MG63 (cell line): ENCODE measurements around the gene DBF4. TPM values are rescaled to one million over a fixed set of nuclear protein-coding genes. Genes with fewer than 3 reads are reported as not detected.
A peak's percentile ranks its signal among the peaks of the same experiment; 100 is the strongest.
"Not testable (repeated sequence)": the region's sequence is repeated elsewhere in the genome, so short reads cannot be mapped to it uniquely, and the experiment has no call there.

Source experiments
- DNase-seq: peaks from one replicate; pipeline ENCODE4 v3.0.0-alpha.2; 2020
- H3K27me3 ChIP-seq: fragments of 250-450 bp; sonication (Bioruptor Pico); 2 replicates; pipeline ENCODE4 v1.5.1; 2020; ENCODE audit warnings: mild to moderate bottlenecking, moderate library complexity
- H3K36me3 ChIP-seq: fragments of 250-450 bp; sonication (Bioruptor Pico); 2 replicates; pipeline ENCODE4 v1.5.1; 2020; ENCODE audit warnings: mild to moderate bottlenecking, moderate library complexity
- H3K4me3 ChIP-seq: fragments of 250-450 bp; sonication (Bioruptor Pico); 2 replicates; pipeline ENCODE4 v1.5.1; 2020; ENCODE audit warnings: mild to moderate bottlenecking, moderate library complexity
- H3K9me3 ChIP-seq: fragments of 250-450 bp; sonication (Bioruptor Pico); 2 replicates; pipeline ENCODE4 v1.5.1; 2020; ENCODE audit warnings: mild to moderate bottlenecking, moderate library complexity
- total RNA-seq: library from RNA; depleted of rRNA; stranded (reverse); fragments of >200 nt; shearing (Covaris generic); gene quantifications from 2 replicates; pipeline ENCODE4 v1.2.3, GENCODE V29; 2014; ENCODE audit warnings: low replicate concordance; rRNA removed

DBF4 gene, protein sequence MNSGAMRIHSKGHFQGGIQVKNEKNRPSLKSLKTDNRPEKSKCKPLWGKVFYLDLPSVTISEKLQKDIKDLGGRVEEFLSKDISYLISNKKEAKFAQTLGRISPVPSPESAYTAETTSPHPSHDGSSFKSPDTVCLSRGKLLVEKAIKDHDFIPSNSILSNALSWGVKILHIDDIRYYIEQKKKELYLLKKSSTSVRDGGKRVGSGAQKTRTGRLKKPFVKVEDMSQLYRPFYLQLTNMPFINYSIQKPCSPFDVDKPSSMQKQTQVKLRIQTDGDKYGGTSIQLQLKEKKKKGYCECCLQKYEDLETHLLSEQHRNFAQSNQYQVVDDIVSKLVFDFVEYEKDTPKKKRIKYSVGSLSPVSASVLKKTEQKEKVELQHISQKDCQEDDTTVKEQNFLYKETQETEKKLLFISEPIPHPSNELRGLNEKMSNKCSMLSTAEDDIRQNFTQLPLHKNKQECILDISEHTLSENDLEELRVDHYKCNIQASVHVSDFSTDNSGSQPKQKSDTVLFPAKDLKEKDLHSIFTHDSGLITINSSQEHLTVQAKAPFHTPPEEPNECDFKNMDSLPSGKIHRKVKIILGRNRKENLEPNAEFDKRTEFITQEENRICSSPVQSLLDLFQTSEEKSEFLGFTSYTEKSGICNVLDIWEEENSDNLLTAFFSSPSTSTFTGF
- 20.5 and 20.9 TPM in 2 replicates for total RNA-seq

DNA sequence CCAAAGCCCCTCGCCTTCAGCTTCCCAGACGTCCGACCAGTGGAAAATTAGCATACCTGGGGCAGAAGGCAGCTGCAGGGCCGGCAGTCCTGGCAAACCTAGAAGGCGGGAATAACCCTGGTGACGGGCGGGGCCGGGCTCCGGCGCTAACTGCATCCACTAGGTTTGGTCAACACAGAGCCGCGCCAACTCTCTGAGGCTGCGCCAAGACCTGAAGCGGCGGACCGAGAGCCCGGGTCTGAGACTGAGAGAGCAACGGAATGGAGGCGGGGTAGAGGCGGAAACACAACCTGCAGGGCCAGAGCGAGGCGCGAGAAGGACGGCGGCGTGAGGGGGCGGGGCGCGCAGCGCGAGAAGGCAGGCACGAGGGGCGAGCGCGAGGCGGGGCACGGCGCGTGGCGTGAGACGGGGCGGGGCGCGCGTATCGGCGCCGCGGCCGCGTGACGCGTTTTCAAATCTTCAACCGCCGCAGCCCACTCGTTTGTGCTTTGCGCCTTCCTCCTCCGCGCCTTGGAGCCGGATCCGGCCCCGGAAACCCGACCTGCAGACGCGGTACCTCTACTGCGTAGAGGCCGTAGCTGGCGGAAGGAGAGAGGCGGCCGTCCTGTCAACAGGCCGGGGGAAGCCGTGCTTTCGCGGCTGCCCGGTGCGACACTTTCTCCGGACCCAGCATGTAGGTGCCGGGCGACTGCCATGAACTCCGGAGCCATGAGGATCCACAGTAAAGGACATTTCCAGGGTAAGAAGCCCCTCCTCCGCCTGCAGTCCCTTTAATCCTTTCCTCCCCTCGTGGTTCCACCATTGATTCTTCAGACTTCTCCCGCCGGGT, at the start of gene DBF4, which contains the start of gene SLC25A40:
Gene DBF4, plus strand, starts transcription at position 454 of the 829 bp plus-strand sequence. Its CDS starts 240 bp downstream, at position 694.
Gene SLC25A40, minus strand, starts transcription at position 321 of the 829 bp plus-strand sequence. CDS start 17,633 bp downstream, outside the sequence.
- Histone ChIP-seq H3K27me3 (no peaks in the 10 kb centered on the region), H3K4me3 (peak within 1 kb of the TSS; percentile 75), H3K9me3 (no peaks in the 10 kb centered on the region), H3K36me3 (peaks cover 29% of the 10 kb centered on the region)
- peak; percentile 95 for DNase-seq

DNA sequence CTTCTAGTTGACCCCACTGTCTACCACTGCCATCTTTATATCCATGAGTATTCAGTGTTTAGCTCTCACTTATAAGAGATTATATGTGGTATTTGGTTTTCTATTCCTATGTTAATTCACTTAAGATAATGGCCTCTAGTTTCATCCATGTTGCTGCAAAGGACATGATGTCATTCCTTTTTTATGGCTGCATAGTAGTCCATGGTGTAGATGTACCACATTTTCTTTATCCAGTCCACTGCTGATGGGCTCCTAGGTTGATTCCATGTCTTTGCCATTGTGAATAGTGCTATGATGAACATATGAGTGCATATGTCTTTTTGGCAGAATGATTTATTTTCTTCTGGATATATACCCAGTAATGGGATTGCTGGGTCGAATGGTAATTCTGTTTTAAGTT, 47.9 kb upstream of the DBF4 start:
- H3K36me3 ChIP-seq, H3K27me3 ChIP-seq, H3K9me3 ChIP-seq, DNase-seq, H3K4me3 ChIP-seq: not testable (repeated sequence)

DNA sequence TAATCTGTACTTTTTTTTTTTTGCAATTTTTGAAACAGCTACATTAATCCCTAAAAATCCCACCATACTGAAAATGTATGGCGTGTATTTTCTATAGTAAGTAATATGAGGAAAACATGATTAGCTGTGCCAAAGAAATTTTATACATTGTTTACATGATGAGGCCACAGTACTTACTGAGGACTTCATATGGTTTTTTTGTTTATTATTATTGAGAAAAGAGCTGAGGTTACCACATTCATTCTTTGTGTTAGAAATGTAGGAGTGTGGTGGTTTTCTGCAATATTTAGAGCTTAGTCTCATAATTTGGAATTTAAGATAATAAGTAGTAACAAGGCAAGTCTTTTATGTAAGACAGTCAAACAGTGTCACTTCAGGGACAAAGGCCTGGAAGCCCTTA, 45.2 kb upstream of the DBF4 start:
- Histone ChIP-seq H3K9me3 (no peaks in the 10 kb centered on the region), H3K4me3 (no peak overlapping the region), H3K36me3 (no peaks in the 10 kb centered on the region; the same call in 1 of the 2 replicates), H3K27me3 (no peaks in the 10 kb centered on the region)
- DNase-seq = no peak

DNA sequence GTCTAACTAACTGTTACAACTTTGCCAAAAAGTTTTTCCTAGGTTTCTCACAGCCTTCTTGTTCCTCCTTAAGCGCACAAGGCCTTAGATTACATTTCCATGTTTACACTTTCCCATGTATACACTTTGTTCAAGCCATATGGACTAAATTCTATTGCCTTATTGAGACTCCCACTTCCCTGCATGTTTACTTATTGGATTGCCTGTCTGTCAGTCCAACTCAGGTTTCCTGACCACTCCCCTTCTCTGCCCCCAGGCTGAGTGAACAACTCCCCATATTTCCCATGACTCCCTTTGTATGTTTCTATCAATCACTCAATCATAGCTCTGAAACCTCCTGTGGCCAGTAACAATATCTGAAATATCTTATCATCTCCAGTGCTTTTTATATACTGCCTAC, 43.2 kb upstream of the DBF4 start:
- Histone ChIP-seq H3K9me3 (no peaks in the 10 kb centered on the region), H3K27me3 (no peaks in the 10 kb centered on the region), H3K36me3 (no peaks in the 10 kb centered on the region; the same call in 1 of the 2 replicates), H3K4me3 (no peak overlapping the region)
- DNase-seq = no peak

DNA sequence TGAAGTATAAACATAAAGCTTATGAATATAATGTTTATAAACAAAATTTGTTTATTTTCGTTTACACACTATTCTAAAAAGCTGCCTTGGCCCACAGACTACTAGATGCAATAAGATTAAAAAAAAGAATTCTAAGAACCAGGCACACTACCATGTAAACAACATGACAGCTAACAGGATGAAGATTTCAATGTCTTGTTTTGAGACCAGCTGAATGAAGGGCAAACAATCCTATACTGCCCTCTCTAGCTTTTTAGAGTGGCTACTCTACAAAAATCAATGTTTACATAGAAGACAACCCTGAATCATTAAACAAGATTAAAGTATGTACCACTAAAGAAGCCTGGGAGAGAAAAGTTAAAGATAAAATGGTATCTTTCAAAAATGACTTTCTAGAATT, 38.7 kb upstream of the DBF4 start:
- no peaks in the 10 kb centered on the region for H3K27me3 ChIP-seq
- no peaks in the 10 kb centered on the region for H3K36me3 ChIP-seq
- no peaks in the 10 kb centered on the region for H3K9me3 ChIP-seq
- no peak overlapping the region for H3K4me3 ChIP-seq
- no peak for DNase-seq

DNA sequence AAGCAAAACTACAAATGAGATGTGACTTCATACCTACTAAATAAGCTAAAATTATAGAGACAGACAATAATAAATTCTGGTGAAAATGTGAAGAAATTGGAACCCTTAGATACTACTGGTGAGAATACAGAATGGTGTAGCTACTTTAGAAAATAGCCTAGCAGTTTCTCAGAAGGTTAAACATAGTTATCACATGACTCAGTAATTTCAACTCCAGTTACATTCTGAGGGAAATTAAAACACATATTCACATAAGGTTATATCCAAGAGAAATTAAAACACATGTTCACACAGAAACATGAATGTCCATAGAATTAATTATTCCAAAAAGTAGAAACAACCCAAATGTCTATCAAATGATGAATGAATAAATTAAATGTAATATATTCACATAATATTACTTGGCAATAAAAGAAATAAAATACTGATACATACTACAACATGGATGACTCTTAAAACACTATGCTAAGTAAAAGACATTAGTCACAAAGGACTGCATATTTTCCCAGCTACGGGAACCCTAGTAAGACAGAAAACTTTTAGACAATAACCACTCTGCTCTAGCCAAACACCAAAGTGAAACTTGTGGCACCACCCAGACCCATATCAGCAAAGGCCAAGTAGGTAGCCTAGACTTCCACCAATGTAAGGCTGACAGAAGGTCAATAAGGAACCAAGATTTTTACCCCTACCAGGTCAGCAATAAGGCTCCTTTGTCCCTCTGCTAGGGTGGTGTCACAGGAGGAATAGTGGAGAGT, 25.3 kb upstream of the DBF4 start:
- H3K36me3 ChIP-seq = peaks cover 13% of the 10 kb centered on the region
- H3K4me3 ChIP-seq = no peak overlapping the region
- DNase-seq = no peak
- H3K9me3 ChIP-seq = no peaks in the 10 kb centered on the region
- H3K27me3 ChIP-seq = no peaks in the 10 kb centered on the region

DNA sequence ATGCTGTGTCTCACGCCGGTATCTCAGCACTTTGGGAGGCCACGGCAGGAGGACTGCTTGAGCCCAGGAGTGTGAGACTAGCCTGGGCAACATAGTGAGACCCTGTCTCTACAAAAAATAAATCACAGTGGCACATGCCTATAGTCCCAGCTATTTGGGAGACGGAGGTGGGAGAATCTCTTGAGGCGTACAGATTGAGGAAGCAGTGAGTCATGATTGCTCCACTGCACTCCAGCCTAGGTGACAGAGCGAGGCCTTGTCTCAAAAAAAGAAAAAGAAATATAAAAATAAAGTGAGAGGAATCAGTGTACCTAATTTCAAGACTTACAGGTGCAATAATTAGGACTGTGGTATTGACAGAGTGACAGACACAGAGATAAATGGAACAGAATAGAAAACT, 24.0 kb upstream of the DBF4 start:
- Histone ChIP-seq H3K27me3 (no peaks in the 10 kb centered on the region), H3K9me3 (no peaks in the 10 kb centered on the region), H3K4me3 (no peak overlapping the region), H3K36me3 (peaks cover 13% of the 10 kb centered on the region)
- DNase-seq = no peak

DNA sequence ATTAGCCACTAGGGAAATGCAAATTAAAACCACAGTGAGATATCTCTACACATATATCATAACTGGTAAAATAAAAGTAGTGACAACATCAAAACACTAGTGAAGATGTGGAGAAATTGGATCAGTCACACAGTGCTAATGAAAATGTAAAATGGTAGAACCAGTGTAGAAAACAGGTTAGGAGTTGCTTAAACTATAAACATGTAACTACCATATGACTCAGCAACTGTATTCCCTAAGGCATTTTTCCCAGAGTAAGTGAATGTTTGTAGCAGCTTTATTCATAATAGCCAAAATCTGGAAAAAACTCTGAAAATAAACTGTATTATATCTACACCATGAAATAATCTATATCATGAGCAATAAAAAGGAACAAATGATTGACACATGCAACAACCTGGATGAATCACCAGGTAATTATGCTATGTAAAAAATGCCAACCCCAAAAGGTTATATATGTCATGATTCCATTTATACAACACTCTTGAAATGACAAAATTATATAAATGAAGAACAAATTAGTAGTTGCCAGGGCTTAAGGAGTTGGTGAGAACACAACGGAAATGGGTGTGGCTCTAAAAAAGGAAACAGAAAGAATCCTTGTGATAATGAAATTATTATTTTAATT, 22.9 kb upstream of the DBF4 start:
- H3K27me3 ChIP-seq = no peaks in the 10 kb centered on the region
- DNase-seq = no peak
- no peak overlapping the region for H3K4me3 ChIP-seq
- H3K9me3 ChIP-seq = no peaks in the 10 kb centered on the region
- H3K36me3 ChIP-seq = peaks cover 13% of the 10 kb centered on the region

DNA sequence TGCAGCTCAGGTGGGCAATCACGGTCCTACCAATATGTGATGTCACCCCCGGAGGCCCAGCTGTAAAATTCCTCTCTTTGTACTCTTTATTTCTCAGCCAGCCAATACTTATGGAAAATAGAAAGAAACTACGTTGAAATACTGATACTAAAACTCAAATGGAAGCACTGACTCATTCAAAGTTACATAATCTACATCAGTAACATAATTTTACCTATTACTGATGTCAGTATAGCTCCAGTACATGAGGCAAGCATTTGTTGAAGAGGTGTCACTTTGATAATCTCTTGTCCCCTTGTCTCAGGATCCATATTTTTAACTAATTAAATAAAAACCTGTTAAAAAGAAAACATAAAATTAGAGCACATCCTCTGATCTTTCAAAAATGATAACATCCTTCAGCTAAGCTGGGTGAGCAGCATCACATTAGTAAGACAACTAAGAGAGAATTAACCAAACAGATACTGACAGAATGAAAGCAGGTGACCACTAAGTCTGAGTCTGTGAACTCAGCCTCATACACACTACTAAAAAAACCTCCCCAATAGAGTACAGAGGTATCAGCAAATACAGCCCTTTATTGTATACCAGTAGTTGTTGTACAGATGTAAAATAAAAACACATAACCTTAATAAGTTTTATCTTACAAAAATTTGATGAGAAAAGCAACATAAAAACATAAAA, 17.7 kb upstream of the DBF4 start:
- Histone ChIP-seq H3K27me3 (no peaks in the 10 kb centered on the region), H3K9me3 (no peaks in the 10 kb centered on the region), H3K4me3 (no peak overlapping the region), H3K36me3 (peaks cover 7% of the 10 kb centered on the region)
- DNase-seq = no peak

DNA sequence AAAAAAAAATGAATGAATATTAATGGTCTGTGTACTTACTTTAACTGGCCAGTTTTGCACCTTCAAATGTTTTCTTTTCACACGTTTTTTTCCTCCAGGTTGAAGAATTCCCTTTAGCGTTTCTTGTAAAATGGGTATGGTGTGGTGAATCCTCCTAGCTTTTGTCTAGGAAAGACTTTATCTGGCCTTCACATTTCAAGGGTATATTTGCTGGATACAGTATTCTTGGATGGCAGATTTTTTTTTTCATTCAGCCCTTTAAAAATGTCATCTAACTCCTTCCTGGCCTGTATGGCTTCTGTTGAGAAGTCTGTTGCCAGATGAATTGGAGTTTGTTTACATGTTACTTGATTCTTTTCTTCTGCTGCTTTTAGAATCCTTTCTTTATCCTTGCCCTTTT, 10.2 kb upstream of the DBF4 start:
- no peak for DNase-seq
- Histone ChIP-seq H3K36me3 (peaks cover 15% of the 10 kb centered on the region), H3K27me3 (no peaks in the 10 kb centered on the region), H3K9me3 (peaks cover 2% of the 10 kb centered on the region), H3K4me3 (no peak overlapping the region)

DNA sequence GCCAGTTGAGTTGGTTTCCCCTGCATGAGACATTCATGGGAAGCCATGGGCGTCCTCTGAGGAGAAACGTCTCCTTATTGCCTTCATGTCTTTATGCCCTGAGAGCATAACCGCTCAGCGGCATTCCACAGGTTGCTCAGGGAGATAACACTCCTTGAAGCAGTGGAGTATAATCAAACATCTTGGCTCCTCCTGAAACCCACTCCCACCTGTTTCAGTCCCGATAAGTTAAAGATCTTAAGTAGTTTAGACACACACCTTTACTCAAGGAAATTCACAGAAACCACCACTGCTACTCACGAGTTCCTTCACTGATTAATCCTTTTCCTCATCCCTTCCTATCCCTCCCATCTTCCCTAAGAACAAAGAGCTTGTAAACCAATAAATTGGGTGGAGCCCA, 9.8 kb upstream of the DBF4 start:
- H3K36me3 ChIP-seq = peaks cover 15% of the 10 kb centered on the region
- not testable (repeated sequence) for H3K4me3 ChIP-seq, DNase-seq, H3K9me3 ChIP-seq, H3K27me3 ChIP-seq

DNA sequence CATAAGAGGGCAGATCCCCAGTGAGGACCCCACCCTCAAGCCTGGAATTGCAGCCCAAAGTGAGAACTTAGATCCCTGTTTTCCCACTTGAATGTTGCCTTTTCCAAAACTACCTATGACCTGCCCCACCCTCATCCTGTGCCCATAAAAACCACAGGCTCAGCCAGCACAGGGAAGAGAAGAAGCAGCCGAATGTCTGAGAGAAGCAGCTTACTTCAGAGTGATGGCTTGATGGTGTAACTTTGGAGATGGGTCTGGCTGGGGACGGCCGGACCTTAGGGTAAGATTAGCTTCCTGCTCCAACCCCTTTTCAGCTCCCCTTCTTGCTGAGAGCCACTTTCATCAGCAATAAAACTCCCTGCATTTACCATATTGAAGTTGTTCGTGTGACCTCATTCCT, 5.8 kb upstream of the DBF4 start:
- peaks cover 2% of the 10 kb centered on the region for H3K9me3 ChIP-seq
- DNase-seq = no peak
- H3K4me3 ChIP-seq = no peak overlapping the region
- peaks cover 16% of the 10 kb centered on the region for H3K36me3 ChIP-seq
- no peaks in the 10 kb centered on the region for H3K27me3 ChIP-seq

DNA sequence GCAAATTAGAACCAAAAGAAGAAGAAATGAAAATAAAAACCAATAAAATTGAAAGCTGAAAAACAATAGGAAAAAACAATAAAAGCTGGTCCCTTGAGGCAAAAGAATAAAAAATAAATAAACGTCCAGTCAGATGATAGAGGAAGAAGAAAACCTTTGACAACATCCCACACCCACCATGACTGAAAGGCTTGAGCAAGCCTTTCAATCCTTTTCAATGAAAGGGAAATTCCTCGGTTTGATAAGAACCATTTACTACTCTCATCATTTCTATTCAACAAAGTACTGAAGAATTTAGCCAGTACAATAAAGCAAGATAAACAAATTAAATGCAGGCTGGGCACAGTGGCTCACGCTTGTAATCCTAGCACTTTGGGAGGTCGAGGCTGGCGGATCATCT, 3.9 kb upstream of the DBF4 start:
- Histone ChIP-seq H3K4me3 (no peak overlapping the region), H3K36me3 (peaks cover 14% of the 10 kb centered on the region), H3K27me3 (no peaks in the 10 kb centered on the region), H3K9me3 (no peaks in the 10 kb centered on the region; the same call in 1 of the 2 replicates)
- DNase-seq = no peak

DNA sequence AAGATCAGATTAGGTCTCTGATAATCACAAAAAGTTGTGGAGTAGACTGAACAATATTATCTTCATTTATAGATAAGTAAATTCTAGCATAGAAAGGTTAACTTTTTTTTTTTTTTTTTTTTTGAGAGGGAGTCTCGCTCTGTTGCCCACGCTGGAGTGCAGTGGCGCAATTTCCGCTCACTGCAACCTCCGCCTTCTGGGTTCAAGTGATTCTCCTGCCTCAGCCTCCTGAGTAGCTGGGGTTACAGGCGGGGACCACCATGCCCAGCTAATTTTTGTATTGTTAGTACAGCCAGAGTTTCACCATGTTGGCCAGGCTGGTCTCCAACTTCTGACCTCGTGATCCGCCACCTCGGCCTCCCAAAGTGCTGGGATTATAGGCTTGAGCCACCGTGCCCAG, 3.0 kb upstream of the DBF4 start:
- DNase-seq, H3K9me3 ChIP-seq, H3K4me3 ChIP-seq, H3K27me3 ChIP-seq: not testable (repeated sequence)
- H3K36me3 ChIP-seq = peaks cover 18% of the 10 kb centered on the region

DNA sequence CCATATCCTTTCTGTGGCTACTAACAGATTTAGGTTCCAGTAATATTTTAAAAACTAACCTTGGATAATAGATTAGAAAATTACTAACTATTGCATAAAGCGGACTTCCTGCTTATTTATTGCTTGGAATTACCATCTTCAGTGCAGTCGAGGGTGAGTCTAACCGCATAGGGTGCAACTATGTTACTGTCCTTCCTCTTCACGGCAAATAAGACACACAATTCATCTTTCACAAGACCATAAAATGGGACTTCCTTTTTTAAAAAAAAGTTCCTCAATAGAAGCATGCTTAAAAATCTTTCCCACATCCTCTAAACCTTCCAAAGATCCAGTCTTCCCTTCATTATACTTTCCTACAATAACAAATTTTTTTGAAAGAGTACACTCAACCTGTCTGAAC, 2.2 kb upstream of the DBF4 start:
- no peak for DNase-seq
- H3K9me3 ChIP-seq = no peaks in the 10 kb centered on the region; the same call in 1 of the 2 replicates
- no peaks in the 10 kb centered on the region for H3K27me3 ChIP-seq
- H3K36me3 ChIP-seq = peaks cover 25% of the 10 kb centered on the region
- peak overlapping the region; percentile 75 for H3K4me3 ChIP-seq
